ENCODE measurements around the gene RAPGEF6.

DNA sequence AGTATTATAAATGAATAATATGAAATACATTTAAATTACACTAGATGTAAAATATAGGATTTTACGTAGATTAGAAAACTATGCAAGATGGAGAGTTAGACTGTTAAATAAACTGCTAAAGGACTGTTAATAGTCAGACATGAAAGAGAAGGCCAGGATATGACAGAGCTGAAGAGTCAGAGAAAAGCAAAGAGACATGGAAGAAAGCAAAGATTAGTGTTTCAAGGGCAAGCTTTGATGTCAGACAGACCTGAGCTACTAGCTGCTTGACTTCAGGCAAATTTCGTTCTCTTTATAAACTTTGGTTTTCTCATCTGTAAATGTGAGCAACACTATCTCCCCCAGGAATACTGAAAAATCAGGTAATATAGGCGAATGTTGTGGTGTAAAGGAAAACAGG is 161.3 kb downstream of the RAPGEF6 start:
- TF ChIP-seq, protein P1, sequence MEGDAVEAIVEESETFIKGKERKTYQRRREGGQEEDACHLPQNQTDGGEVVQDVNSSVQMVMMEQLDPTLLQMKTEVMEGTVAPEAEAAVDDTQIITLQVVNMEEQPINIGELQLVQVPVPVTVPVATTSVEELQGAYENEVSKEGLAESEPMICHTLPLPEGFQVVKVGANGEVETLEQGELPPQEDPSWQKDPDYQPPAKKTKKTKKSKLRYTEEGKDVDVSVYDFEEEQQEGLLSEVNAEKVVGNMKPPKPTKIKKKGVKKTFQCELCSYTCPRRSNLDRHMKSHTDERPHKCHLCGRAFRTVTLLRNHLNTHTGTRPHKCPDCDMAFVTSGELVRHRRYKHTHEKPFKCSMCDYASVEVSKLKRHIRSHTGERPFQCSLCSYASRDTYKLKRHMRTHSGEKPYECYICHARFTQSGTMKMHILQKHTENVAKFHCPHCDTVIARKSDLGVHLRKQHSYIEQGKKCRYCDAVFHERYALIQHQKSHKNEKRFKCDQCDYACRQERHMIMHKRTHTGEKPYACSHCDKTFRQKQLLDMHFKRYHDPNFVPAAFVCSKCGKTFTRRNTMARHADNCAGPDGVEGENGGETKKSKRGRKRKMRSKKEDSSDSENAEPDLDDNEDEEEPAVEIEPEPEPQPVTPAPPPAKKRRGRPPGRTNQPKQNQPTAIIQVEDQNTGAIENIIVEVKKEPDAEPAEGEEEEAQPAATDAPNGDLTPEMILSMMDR (IDR thresholded peaks at IDR 0.05) = no peak
- TF ChIP-seq POLR2A (IDR thresholded peaks at IDR 0.05) = no peak
